HG03354 (cell line): ENCODE data around the gene ACSF2.

ENCODE experiments used
- ATAC-seq: cut with Tn5 transposase; IDR thresholded peaks from one replicate; pipeline ENCODE4 v1.9.1; 2021; ENCODE audit warnings: mild to moderate bottlenecking; ENCODE audit not compliant: unreplicated experiment, poor library complexity, severe bottlenecking

ACSF2 gene

DNA sequence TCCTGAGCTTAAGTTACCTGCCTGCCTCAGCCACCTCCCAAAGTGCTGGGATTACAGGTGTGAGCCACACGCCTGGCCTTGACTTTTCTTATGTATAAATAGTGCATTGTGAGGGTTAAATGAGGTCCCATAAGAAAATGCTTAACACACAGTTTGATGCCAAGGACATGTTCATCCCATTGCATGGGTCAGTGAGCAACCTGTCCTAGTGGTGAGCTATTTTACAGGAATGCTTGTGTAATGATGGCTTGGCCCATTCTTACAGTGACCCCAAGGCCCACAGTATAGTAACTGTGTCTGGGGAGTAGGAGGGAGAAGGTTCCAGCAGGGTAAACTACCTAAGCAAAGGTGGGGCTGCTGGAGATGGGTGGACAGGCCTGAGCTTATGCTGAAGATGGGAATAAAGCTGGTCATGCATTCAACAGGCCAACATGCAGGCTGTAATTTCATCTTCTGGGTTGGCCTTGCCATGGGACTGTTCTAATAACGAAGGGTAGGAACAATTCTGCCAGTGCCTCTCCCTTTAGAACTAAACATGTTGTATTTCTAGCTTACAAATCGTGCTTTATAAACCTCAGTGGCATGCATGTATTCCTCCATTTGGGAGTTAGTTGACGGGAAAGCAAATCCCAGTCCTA lies 6.2 kb downstream of the ACSF2 start:
- no peak for ATAC-seq

GRCh38 chr17:50437409-50437808 lies 11.4 kb downstream of the ACSF2 start:
- ATAC-seq: no peak

DNA sequence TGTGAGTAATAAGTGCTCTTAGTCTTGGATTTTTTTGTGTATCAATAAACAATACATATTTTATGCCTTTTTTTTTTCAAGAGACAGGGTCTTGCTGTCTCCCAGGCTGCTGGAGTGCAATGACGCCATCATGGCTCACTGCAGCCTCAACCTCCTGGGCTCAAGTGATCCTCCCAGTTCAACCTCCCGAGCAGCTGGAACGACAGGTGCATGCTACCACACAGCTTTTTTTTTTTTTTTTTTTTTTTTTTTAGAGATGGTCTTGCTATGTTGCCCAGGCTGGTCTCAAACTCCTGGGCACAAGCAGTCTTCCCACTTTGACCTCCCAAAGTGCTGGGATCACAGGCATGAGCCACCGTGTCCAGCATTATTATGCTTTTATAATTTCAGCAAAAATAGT lies 13.0 kb downstream of the ACSF2 start:
- ATAC-seq: no peak

DNA sequence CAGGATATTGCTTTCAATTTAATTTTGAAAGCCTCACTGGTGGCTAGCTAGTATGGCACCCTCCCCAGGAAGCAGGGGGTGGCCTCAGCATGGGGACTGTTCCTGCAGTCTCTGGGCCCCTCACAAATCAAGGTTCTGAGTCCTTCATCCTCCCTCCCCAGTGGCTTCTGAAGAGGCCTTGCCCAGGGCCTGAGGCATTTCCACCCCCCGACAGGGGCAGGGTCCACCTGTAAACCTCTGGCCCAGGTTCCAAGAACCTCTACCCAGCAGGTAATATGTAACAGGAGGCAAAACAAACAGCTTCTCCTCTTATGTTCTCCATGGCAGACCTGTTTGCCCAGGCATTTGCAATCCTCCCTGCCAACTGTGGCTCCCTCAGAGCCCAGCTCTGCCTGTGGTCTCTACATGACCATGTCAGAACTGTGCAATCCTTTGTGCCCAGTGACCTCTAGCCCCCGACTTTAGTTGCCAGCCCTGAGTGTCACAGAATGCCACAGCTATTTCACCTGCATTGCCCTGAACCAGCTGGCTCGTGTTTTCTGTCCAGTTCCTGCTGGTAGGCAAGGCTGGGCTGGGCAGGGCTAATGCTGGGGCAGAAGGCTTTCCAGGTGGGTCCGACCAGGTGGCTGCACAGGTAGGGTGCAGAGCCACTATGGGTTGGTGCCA lies 14.3 kb downstream of the ACSF2 start:
- ATAC-seq: no peak

DNA sequence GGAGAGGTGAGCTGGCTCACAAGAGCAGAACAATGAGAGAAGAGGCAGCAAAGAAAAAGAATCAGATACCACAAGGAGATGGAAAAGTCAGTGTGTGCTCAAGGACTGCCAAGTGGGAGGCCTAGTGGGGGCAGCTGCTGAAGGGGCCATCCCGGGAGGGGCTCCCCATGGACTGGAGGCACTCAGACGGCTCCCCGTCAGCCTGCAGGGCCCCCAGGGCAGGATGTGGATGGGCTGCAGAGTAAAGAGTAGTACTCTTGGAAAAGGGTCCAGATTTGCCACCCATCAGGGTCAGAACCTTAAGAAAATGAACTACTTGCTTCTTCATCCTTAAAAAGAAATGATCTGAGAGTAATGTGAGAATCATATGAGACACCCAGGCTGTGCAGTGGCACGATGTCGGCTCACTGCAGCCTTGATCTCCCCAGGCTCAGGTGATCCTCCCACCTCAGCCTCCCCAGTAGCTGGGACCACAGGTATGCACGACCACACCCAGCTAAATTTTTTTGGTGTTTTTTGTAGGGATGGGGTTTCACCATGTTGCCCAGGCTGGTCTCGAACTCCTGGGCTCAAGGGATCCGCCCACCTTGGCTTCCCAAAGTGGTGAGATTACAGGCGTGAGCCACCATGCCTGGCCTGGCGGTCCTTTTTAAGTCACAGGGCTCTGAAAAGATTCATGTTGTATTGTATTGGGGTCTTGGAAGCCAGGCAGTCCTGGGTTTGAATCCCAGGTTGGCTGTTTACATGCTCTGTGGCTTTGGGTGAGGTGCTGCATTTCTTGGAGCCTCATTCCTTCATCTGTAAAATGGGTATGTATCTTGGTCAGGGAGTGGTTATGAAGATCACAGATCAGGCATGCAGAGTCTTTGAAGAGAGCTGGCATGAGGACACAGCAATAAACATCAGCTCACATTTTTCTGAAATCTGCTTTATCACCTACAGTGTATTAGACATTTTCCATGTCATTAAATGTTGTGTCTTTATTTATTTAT lies 15.1 kb downstream of the ACSF2 start:
- no peak for ATAC-seq

DNA sequence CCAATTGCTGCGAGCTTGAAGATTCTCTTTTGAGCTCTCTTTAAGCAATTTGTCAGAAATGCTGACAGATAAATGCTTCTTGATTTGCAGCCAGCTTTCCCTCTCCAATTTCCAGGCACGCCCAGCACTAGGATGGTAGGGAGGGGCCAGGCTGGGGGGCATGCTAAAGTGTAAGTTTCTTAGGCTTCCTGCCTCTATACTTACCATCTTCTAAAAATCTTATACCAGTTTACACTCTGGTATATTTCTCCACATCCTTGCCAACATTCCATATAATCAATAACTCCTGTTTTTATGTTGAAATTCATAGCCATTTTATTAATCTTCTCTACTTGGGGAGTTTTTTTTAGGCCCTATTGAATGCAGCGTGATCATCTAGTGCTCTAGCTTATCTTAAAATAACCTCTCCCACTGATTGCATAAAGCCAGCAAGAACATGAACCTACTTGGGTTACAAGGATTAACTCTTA lies 17.5 kb downstream of the ACSF2 start:
- no peak for ATAC-seq

GRCh38 chr17:50444841-50445715 lies 19.1 kb downstream of the ACSF2 start:
- ATAC-seq: no peak

- ATAC-seq: no peak
These were observed 19.8 kb downstream of the ACSF2 start for GRCh38 chr17:50445730-50446325.

GRCh38 chr17:50447870-50448595 lies 22.0 kb downstream of the ACSF2 start:
- ATAC-seq: no peak

DNA sequence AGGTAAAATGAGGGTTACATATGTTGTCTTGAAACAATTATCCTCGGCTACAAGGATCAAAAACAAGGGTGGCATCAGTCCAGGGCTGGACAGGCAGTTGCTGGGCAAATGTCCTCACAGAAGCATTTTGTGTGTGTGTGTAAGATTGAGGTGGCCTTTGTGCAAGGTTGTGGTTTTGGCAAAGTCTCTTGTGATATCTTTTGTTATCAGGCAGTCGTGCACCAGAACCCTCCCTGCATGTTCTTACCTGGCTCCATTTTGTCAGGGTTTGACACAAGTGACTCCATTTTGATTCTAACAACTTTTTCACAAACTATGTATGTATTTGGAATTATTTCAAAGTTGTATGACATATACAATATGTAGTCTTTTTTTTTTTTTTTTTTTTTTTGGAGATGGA lies 22.6 kb downstream of the ACSF2 start:
- no peak for ATAC-seq

GRCh38 chr17:50451943-50452629 lies 26.1 kb downstream of the ACSF2 start:
- no peak for ATAC-seq

GRCh38 chr17:50452630-50453300 lies 26.7 kb downstream of the ACSF2 start:
- ATAC-seq: no peak

DNA sequence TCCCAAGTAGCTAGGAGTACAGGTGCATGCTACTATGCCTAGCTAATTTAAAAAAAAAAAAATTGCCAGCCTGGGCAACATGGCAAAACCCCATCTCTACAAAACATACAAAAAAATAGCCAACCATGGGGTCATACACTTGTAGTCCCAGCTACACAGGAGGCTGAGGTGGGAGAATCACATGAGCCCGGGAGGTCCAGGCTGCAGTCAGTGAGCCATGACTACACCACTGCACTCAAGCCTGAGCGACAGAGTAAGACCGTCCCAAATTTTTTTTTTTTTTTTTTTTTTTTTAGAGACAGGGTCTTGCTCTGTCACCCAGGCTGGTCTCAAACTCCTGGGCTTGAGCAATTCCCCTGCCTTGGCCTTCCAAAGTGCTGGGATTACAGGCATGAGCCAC lies 27.9 kb downstream of the ACSF2 start:
- no peak for ATAC-seq

DNA sequence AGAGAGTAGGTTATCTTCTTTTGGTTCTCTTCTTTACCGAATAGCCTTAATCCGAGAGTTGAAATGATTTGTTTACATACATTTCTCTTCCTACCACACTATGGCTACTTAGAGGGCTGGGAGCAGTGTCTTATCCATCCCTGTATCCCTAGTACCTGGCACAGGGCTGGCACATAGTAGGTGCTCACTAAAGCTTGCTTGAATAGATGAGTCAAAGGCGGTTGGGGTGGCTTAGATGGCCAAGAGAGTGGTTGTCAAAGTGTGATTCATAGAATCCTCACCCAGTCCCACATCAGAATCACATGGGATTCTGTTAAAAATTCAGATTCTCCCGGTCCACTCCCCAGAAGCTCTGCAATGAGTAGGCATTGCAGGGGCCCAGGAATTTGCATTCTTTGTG lies 31.6 kb downstream of the ACSF2 start:
- ATAC-seq: no peak

DNA sequence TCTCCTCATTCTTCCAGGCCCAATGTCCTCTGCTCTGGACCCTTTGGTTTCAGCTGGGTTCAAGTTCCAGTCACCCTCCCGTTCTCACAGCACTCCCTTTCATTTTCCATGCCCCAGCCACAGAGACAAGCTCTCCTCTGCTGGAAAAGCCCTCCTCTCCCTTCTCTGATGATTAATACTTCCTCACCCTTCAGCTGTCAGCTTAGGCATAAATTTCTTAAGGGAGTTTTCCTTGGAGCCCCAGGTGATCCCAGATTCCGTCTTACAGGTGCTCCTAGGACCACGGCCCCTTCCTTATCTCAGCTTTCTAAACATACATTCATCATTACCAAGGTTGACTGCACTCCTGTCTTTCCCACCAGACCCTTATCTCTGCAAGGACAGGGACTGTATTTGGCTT lies 32.3 kb downstream of the ACSF2 start:
- ATAC-seq: no peak

DNA sequence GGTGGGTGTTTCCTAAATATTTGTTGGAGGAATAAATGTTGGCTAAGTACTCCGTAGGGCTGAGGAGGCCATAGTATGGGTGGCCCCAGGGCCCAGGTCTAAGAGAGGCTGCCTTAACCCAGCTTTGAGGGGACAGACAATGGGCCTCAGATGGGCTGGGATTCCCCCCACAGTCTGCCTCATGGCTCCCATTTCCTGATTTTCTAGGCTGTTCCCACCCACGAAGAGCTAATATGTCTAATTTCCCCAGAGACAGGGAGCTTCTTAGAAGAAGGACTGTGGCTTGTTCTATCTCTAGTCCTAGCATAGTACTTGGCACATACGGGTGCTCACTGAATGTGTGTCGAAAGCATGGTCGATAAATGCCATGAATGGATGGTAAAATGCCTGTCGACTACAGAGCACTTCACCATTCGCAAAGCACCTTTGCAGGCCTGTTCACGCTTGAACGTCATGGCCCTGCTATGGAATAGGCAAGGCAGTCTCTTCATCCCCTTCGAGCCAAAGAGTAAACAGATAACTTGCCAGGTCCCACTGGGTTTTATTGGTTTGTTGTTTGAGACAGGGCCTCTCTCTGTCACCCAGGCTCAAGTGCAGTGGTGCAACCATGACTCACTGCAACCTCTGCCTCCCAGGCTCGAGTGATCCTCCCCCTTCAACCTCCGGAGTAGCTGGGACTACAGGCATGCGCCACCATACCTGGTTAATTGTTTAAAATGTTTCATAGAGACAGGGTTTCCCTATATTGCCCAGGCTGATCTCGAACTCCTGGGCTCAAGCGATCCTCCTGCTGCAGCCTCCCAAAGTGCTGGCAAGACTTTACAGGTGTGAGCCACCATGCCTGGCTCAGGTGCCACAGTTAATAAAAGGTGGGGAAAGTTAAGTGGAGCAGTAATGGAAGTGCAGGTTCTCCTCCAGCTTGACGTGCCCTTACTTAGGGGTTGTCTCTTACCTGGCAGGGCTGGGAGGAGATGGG lies 33.0 kb downstream of the ACSF2 start:
- no peak for ATAC-seq
